IPS-20b (cell line): ENCODE data around the gene TMEM161A.

Experiments
- H3K27ac ChIP-seq: one replicate; pipeline ENCODE4 v1.5.1; 2013; ENCODE audit warnings: low read length
- H3K27me3 ChIP-seq: 2 replicates; pipeline ENCODE4 v1.6.1; 2013; ENCODE audit warnings: mild to moderate bottlenecking, low read length, inconsistent platforms; ENCODE audit not compliant: insufficient read depth
- H3K36me3 ChIP-seq: 2 replicates; pipeline ENCODE4 v1.6.1; 2013; ENCODE audit warnings: low read depth, mild to moderate bottlenecking, inconsistent platforms, low read length, moderate library complexity; ENCODE audit not compliant: insufficient read depth
- H3K4me1 ChIP-seq: 2 replicates; pipeline ENCODE4 v1.6.1; 2013; ENCODE audit warnings: mild to moderate bottlenecking, control low read depth, inconsistent platforms, low read length, moderate library complexity; ENCODE audit not compliant: insufficient read depth
- H3K4me3 ChIP-seq: 2 replicates; pipeline ENCODE4 v1.5.1; 2013; ENCODE audit warnings: mild to moderate bottlenecking, low read length, inconsistent platforms
- H3K9ac ChIP-seq: 2 replicates; pipeline ENCODE4 v1.6.1; 2013; ENCODE audit warnings: low read depth, mild to moderate bottlenecking, inconsistent platforms, low read length, moderate library complexity
- H3K9me3 ChIP-seq: 2 replicates; pipeline ENCODE4 v1.6.1; 2013; ENCODE audit warnings: mild to moderate bottlenecking, low read depth, low read length, inconsistent platforms; ENCODE audit not compliant: insufficient read depth

The TMEM161A gene

DNA sequence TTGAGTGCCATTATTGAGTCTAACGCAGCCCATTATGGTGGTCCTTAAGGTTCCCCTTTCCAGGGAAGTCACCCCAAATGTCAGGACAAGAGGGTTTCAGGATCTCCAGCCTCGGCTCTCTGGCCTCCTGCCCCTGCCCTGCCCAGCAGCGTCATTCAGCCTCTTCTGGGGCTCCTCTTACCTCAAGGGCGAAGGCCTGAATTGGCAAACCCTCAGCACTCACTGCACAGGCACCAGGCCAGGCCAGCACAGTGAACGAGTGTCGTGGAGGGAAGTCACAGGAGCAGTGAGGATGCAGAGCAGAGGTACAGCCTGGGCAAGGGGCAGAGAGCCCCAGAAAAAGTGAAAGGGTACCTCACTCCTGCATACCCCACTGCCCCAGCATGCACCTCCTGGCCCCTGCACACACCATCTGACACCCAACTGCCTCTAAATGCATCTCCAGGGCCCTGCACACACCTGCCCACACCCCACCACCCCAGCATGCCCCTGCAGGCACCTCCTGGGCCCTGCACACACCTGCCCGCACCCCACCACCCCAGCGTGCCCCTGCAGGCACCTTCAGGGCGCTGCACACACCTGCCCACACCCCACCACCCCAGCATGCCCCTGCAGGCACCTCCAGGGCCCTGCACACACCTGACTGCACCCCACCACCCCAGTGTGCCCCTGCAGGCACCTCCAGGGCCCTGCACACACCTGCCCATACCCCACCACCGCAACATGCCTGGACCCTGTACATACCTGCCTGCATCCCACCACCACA lies 54.7 kb downstream of the TMEM161A start:
- Histone ChIP-seq H3K27me3 (peaks cover 14% of the 10 kb centered on the region), H3K4me3 (no peak overlapping the region)

GRCh38 chr19:19081642-19082151 lies 56.6 kb downstream of the TMEM161A start:
- no peak overlapping the region for H3K4me3 ChIP-seq
- H3K27me3 ChIP-seq = peaks cover 28% of the 10 kb centered on the region
- no peak overlapping the region for H3K9ac ChIP-seq
- no peaks in the 10 kb centered on the region for H3K36me3 ChIP-seq
- no peak overlapping the region for H3K27ac ChIP-seq
- H3K9me3 ChIP-seq = no peaks in the 10 kb centered on the region
- H3K4me1 ChIP-seq = no peaks in the 10 kb centered on the region

More for the DNA sequence above, 54.7 kb downstream of the TMEM161A start:
- H3K27ac ChIP-seq = no peak overlapping the region
- H3K9me3 ChIP-seq = no peaks in the 10 kb centered on the region
- H3K9ac ChIP-seq = no peak overlapping the region
- no peaks in the 10 kb centered on the region for H3K36me3 ChIP-seq
- H3K4me1 ChIP-seq = peaks cover 3% of the 10 kb centered on the region; the same call in 1 of the 2 replicates

- Histone ChIP-seq H3K36me3 (no peaks in the 10 kb centered on the region), H3K9ac (no peak overlapping the region), H3K27ac (no peak overlapping the region), H3K4me3 (no peak overlapping the region), H3K27me3 (peaks cover 47% of the 10 kb centered on the region), H3K4me1 (no peaks in the 10 kb centered on the region), H3K9me3 (no peaks in the 10 kb centered on the region)
Measured at GRCh38 chr19:19079571-19079970, 58.7 kb downstream of the TMEM161A start.

DNA sequence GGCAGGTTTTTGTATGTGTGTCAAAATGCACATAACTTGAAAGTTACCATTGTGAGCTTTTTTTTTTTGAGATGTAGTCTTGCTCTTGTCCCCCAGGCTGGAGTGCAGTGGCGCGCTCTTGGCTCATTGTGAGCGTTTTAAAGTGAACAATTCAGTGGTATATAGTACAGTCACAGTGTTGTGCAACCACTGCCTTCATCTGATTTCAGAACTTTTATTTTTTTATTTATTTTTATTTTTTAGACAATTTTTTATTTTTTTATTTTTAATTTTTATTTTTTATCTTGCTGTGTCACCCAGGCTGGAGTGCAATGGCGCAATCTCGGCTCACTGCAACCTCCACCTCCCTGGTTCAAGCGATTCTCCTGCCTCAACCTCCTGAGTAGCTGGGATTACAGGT lies 59.5 kb downstream of the TMEM161A start:
- Histone ChIP-seq H3K4me1 (no peaks in the 10 kb centered on the region), H3K9ac (no peak overlapping the region), H3K27ac (no peak overlapping the region), H3K27me3 (peaks cover 55% of the 10 kb centered on the region), H3K4me3 (no peak overlapping the region), H3K36me3 (no peaks in the 10 kb centered on the region), H3K9me3 (no peaks in the 10 kb centered on the region)

DNA sequence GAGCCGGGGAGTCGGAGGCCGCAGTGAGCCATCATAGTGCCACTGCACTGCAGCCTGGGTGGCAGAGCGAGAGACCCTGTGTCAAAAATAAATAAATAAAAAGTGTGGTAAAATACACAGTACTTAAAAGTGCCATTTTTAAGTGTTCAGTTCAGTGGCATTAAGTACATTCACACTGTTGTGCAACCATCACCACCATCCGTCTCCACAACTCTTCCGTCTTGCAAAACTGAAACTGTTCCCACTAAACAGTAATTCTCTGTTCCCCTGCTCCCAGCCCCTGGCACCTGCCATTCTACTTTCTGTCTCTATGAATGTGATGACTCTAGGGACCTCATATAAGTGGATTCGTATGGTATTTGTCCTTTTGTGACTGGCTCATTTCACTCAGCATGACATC lies 61.2 kb downstream of the TMEM161A start:
- Histone ChIP-seq H3K27me3 (peaks cover 63% of the 10 kb centered on the region), H3K4me1 (no peaks in the 10 kb centered on the region), H3K9me3 (no peaks in the 10 kb centered on the region), H3K9ac (no peak overlapping the region), H3K4me3 (no peak overlapping the region), H3K36me3 (no peaks in the 10 kb centered on the region), H3K27ac (no peak overlapping the region)

DNA sequence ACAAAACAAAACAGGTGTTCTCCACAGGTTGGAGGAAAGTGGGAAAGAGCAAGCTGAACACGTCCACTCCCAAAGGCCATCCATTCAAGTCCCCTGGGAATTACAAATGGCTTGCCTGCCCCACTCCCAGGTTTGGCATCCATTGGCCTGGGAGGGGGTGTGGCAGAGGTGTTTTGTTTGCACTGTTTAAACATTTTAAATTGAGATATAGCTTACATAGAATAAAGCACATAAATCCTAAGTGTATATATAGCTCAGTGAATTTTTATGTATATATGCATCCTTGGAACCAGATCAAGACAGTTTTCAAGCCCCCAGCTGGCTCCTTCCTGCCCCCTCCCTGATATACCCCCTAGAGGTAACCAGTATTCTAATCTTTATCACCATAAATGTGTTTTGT lies 61.8 kb downstream of the TMEM161A start:
- H3K4me3 ChIP-seq = no peak overlapping the region
- no peaks in the 10 kb centered on the region for H3K9me3 ChIP-seq
- peaks cover 63% of the 10 kb centered on the region for H3K27me3 ChIP-seq
- no peak overlapping the region for H3K9ac ChIP-seq
- no peak overlapping the region for H3K27ac ChIP-seq
- H3K36me3 ChIP-seq = no peaks in the 10 kb centered on the region
- no peaks in the 10 kb centered on the region for H3K4me1 ChIP-seq

DNA sequence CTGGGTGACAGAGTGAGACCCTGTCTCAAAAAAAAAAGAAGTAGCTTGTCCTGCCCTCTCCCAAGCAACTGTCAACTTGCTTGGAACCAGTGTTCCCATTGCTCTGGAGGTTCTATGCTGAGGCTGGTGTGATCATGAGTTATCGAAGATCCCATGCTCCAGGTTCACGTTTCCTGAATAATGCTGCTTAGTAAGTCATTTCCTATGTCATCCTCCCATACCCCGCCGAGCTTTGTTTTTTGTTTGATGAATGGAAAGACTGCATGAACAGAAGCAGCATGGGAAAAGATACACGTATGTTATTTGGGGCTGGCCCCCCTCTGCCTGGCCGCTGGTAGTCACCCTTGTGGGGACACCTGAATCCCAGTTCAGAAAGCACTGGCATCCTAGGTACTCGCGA lies 63.2 kb downstream of the TMEM161A start:
- Histone ChIP-seq H3K36me3 (no peaks in the 10 kb centered on the region), H3K4me1 (no peaks in the 10 kb centered on the region), H3K9ac (no peak overlapping the region), H3K4me3 (no peak overlapping the region), H3K27me3 (peaks cover 70% of the 10 kb centered on the region), H3K9me3 (no peaks in the 10 kb centered on the region), H3K27ac (no peak overlapping the region)

GRCh38 chr19:19074196-19074882 lies 63.9 kb downstream of the TMEM161A start:
- no peaks in the 10 kb centered on the region for H3K9me3 ChIP-seq
- no peak overlapping the region for H3K27ac ChIP-seq
- peaks cover 72% of the 10 kb centered on the region for H3K27me3 ChIP-seq
- H3K9ac ChIP-seq = no peak overlapping the region
- no peaks in the 10 kb centered on the region for H3K36me3 ChIP-seq
- H3K4me1 ChIP-seq = no peaks in the 10 kb centered on the region
- no peak overlapping the region for H3K4me3 ChIP-seq

GRCh38 chr19:19071897-19072296 lies 66.4 kb downstream of the TMEM161A start:
- Histone ChIP-seq H3K4me3 (no peak overlapping the region), H3K4me1 (no peaks in the 10 kb centered on the region), H3K9ac (no peak overlapping the region), H3K27me3 (peaks cover 77% of the 10 kb centered on the region), H3K27ac (no peak overlapping the region), H3K36me3 (no peaks in the 10 kb centered on the region), H3K9me3 (no peaks in the 10 kb centered on the region)
